ENCODE measurements around the gene ATOH8.

The ATOH8 gene

DNA sequence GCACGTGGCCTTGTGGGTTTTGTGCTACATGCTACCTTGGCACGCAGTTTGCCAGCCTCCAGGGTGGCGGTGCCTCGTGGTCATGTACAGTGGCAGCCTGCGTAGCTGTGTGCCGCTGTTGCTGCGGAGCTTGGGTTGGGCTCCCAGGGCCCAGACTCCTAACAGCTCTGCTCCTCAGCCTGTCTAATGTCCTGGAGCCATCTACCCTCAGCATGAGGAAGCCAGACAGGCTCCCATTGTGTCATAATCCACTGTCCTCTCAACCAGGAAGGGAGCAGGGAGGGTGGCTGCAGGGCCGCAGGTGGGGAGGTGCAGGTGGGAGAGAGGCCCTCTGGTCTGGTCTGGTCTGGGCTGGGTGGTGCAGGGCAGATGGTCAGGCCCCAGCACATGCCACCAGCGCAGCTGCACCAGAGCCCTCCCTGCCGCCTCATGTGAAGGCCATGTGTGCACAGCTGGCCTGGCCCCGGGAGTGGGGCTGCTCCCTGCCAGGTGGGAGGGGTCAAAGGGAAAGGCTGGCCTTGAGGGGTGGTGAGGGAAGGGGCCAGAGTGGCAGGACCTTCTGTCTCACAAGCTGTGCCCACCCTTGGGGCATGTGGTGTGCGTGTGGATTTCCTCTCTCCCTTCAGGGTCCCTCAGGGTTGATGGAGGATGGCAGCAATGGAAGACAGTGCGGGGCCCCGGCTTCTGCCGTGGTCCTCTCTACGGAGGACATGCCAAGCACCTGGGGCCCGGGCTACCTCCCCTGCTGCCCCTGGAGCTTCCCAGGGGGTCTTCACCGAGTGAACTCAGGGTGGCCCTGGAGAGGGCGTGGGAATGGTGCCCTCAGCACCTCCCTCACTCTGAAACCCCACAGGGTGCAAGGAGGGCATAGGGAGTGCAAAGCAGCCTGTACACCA, 4.8 kb downstream of the ATOH8 start:
- TF ChIP-seq FOXP2 (optimal IDR thresholded peaks at IDR 0.05; ENCODE audit: control extremely low read depth, extremely low read length, insufficient read depth) (no peak), EZH2 (IDR thresholded peaks at IDR 0.05) (no peak), POLR2AphosphoS5 (IDR thresholded peaks at IDR 0.05; ENCODE audit: borderline replicate concordance, low read depth, low read length) (no peak)
- H3K9ac ChIP-seq (ENCODE audit: insufficient read length): no peak overlapping the region
- no peaks in the 10 kb centered on the region for H3K9me3 ChIP-seq (ENCODE audit: low read depth, low read length)
- no peak for DNase-seq (ENCODE audit: low read depth, low spot score)
- H3K27ac ChIP-seq: no peak overlapping the region
- no peak overlapping the region for H3K4me3 ChIP-seq
- no peaks in the 10 kb centered on the region for H3K36me3 ChIP-seq (ENCODE audit: insufficient read depth, low read length)

- Histone ChIP-seq H3K9me3 (ENCODE audit: low read depth, low read length) (no peaks in the 10 kb centered on the region), H3K9ac (ENCODE audit: insufficient read length) (no peak overlapping the region), H3K27ac (no peak overlapping the region), H3K4me3 (no peak overlapping the region), H3K36me3 (ENCODE audit: insufficient read depth, low read length) (no peaks in the 10 kb centered on the region)
- no peak for TF ChIP-seq FOXP2 (optimal IDR thresholded peaks at IDR 0.05; ENCODE audit: control extremely low read depth, extremely low read length, insufficient read depth)
- TF ChIP-seq EZH2 (IDR thresholded peaks at IDR 0.05): no peak
- TF ChIP-seq POLR2AphosphoS5 (IDR thresholded peaks at IDR 0.05; ENCODE audit: borderline replicate concordance, low read depth, low read length): no peak
- no peak for DNase-seq (ENCODE audit: low read depth, low spot score)
Measured at GRCh38 chr2:85759257-85759613, 5.4 kb downstream of the ATOH8 start.

DNA sequence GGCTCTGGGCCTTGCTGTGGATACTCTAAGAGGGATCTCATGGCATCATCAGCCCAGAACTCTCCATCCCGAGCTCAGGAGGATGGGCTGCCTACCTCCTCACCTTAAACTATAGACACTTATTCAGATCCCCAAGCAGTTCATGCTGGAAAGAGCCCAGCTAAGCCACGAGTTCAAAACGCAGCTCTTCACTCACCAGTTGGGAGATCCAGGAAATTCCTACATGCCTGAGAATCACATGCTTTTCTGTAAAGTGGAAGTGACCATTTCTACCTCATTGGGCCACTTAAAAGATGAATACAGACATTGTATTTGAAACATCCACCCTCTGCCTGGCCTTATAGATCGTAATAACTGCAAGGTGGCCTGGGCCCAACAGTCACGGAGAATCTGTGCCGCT, 6.6 kb downstream of the ATOH8 start:
- H3K9ac ChIP-seq (ENCODE audit: insufficient read length): no peak overlapping the region
- H3K9me3 ChIP-seq (ENCODE audit: low read depth, low read length): no peaks in the 10 kb centered on the region
- H3K27ac ChIP-seq: no peak overlapping the region
- no peaks in the 10 kb centered on the region for H3K36me3 ChIP-seq (ENCODE audit: insufficient read depth, low read length)
- TF ChIP-seq POLR2AphosphoS5 (IDR thresholded peaks at IDR 0.05; ENCODE audit: borderline replicate concordance, low read depth, low read length): no peak
- TF ChIP-seq FOXP2 (optimal IDR thresholded peaks at IDR 0.05; ENCODE audit: control extremely low read depth, extremely low read length, insufficient read depth): no peak
- no peak for TF ChIP-seq EZH2 (IDR thresholded peaks at IDR 0.05)
- no peak for DNase-seq (ENCODE audit: low read depth, low spot score)
- no peak overlapping the region for H3K4me3 ChIP-seq

- TF ChIP-seq EZH2 (IDR thresholded peaks at IDR 0.05) (no peak), POLR2AphosphoS5 (IDR thresholded peaks at IDR 0.05; ENCODE audit: borderline replicate concordance, low read depth, low read length) (no peak), FOXP2 (optimal IDR thresholded peaks at IDR 0.05; ENCODE audit: control extremely low read depth, extremely low read length, insufficient read depth) (no peak)
- no peak overlapping the region for H3K27ac ChIP-seq
- DNase-seq (ENCODE audit: low read depth, low spot score): no peak
- no peak overlapping the region for H3K4me3 ChIP-seq
- H3K9me3 ChIP-seq (ENCODE audit: low read depth, low read length): no peaks in the 10 kb centered on the region
- H3K36me3 ChIP-seq (ENCODE audit: insufficient read depth, low read length): no peaks in the 10 kb centered on the region
- no peak overlapping the region for H3K9ac ChIP-seq (ENCODE audit: insufficient read length)
Measured at GRCh38 chr2:85760872-85761271, 7.1 kb downstream of the ATOH8 start.

GRCh38 chr2:85761512-85761944, 7.7 kb downstream of the ATOH8 start:
- H3K4me3 ChIP-seq: no peak overlapping the region
- no peak for TF ChIP-seq EZH2 (IDR thresholded peaks at IDR 0.05)
- no peak for TF ChIP-seq POLR2AphosphoS5 (IDR thresholded peaks at IDR 0.05; ENCODE audit: borderline replicate concordance, low read depth, low read length)
- no peak for TF ChIP-seq FOXP2 (optimal IDR thresholded peaks at IDR 0.05; ENCODE audit: control extremely low read depth, extremely low read length, insufficient read depth)
- H3K36me3 ChIP-seq (ENCODE audit: insufficient read depth, low read length): no peaks in the 10 kb centered on the region
- H3K27ac ChIP-seq: no peak overlapping the region
- no peaks in the 10 kb centered on the region for H3K9me3 ChIP-seq (ENCODE audit: low read depth, low read length)
- no peak for DNase-seq (ENCODE audit: low read depth, low spot score)
- no peak overlapping the region for H3K9ac ChIP-seq (ENCODE audit: insufficient read length)

- TF ChIP-seq EZH2 (IDR thresholded peaks at IDR 0.05) (no peak), FOXP2 (optimal IDR thresholded peaks at IDR 0.05; ENCODE audit: control extremely low read depth, extremely low read length, insufficient read depth) (no peak), POLR2AphosphoS5 (IDR thresholded peaks at IDR 0.05; ENCODE audit: borderline replicate concordance, low read depth, low read length) (no peak)
- Histone ChIP-seq H3K36me3 (ENCODE audit: insufficient read depth, low read length) (no peaks in the 10 kb centered on the region), H3K9ac (ENCODE audit: insufficient read length) (no peak overlapping the region), H3K9me3 (ENCODE audit: low read depth, low read length) (no peaks in the 10 kb centered on the region), H3K27ac (no peak overlapping the region), H3K4me3 (no peak overlapping the region)
- DNase-seq (ENCODE audit: low read depth, low spot score): no peak
Measured at GRCh38 chr2:85761946-85762345, 8.2 kb downstream of the ATOH8 start.

- H3K36me3 ChIP-seq (ENCODE audit: insufficient read depth, low read length): no peaks in the 10 kb centered on the region
- H3K4me3 ChIP-seq: no peak overlapping the region
- no peak for DNase-seq (ENCODE audit: low read depth, low spot score)
- no peak overlapping the region for H3K27ac ChIP-seq
- TF ChIP-seq EZH2 (IDR thresholded peaks at IDR 0.05) (no peak), POLR2AphosphoS5 (IDR thresholded peaks at IDR 0.05; ENCODE audit: borderline replicate concordance, low read depth, low read length) (no peak), FOXP2 (optimal IDR thresholded peaks at IDR 0.05; ENCODE audit: control extremely low read depth, extremely low read length, insufficient read depth) (no peak)
- no peaks in the 10 kb centered on the region for H3K9me3 ChIP-seq (ENCODE audit: low read depth, low read length)
- H3K9ac ChIP-seq (ENCODE audit: insufficient read length): no peak overlapping the region
Measured at GRCh38 chr2:85763132-85763531, 9.3 kb downstream of the ATOH8 start.

DNA sequence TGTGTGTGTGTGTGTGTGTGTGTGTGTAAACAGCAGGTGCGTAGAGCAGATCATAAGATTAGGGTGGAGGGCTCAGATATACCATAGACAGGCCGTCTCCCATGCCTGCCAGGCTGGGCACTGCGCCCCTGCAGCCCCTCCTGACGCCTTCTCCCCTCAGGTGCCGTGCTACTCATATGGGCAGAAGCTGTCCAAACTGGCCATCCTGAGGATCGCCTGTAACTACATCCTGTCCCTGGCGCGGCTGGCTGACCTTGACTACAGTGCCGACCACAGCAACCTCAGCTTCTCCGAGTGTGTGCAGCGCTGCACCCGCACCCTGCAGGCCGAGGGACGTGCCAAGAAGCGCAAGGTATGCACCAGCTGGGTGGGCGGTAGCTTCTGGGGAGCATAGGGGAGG, 10.0 kb downstream of the ATOH8 start:
- no peak overlapping the region for H3K27ac ChIP-seq

More for the DNA sequence above, 10.0 kb downstream of the ATOH8 start:
- DNase-seq (ENCODE audit: low read depth, low spot score): no peak
- H3K9me3 ChIP-seq (ENCODE audit: low read depth, low read length): no peaks in the 10 kb centered on the region
- no peak for TF ChIP-seq POLR2AphosphoS5 (IDR thresholded peaks at IDR 0.05; ENCODE audit: borderline replicate concordance, low read depth, low read length)
- TF ChIP-seq FOXP2 (optimal IDR thresholded peaks at IDR 0.05; ENCODE audit: control extremely low read depth, extremely low read length, insufficient read depth): no peak
- no peak for TF ChIP-seq EZH2 (IDR thresholded peaks at IDR 0.05)
- no peak overlapping the region for H3K9ac ChIP-seq (ENCODE audit: insufficient read length)
- H3K4me3 ChIP-seq: no peak overlapping the region
- no peaks in the 10 kb centered on the region for H3K36me3 ChIP-seq (ENCODE audit: insufficient read depth, low read length)

All from SK-N-MC (cell line).